Measurements from ENCODE around the gene AFAP1L1.

AFAP1L1 gene

GRCh38 chr5:149367972-149368645 lies 96.5 kb downstream of the AFAP1L1 start:
- in situ Hi-C loops (cut with HindIII; ENCODE audit: low sequenced_read_pairs), result no loop called here

GRCh38 chr5:149370878-149371277 lies 99.2 kb downstream of the AFAP1L1 start:
- in situ Hi-C loops (cut with HindIII; ENCODE audit: low sequenced_read_pairs), result no loop called here

- in situ Hi-C loops (cut with HindIII; ENCODE audit: low sequenced_read_pairs), result no loop called here
Measured at GRCh38 chr5:149371296-149371962, 99.8 kb downstream of the AFAP1L1 start.

GRCh38 chr5:149372076-149372795 lies 100.6 kb downstream of the AFAP1L1 start:
- in situ Hi-C loops (cut with HindIII; ENCODE audit: low sequenced_read_pairs), result no loop called here

GRCh38 chr5:149372932-149373331 lies 101.3 kb downstream of the AFAP1L1 start:
- in situ Hi-C loops (cut with HindIII; ENCODE audit: low sequenced_read_pairs), result no loop called here

- in situ Hi-C loops (cut with HindIII; ENCODE audit: low sequenced_read_pairs), result no loop called here
Measured at GRCh38 chr5:149374303-149374702, 102.6 kb downstream of the AFAP1L1 start.

- in situ Hi-C loops (cut with HindIII; ENCODE audit: low sequenced_read_pairs), result no loop called here
Measured at GRCh38 chr5:149374801-149375200, 103.1 kb downstream of the AFAP1L1 start.

- in situ Hi-C loops (cut with HindIII; ENCODE audit: low sequenced_read_pairs), result no loop called here
Measured at GRCh38 chr5:149375434-149375833, 103.8 kb downstream of the AFAP1L1 start.

GRCh38 chr5:149376104-149376503 lies 104.4 kb downstream of the AFAP1L1 start:
- in situ Hi-C loops (cut with HindIII; ENCODE audit: low sequenced_read_pairs), result no loop called here

- in situ Hi-C loops (cut with HindIII; ENCODE audit: low sequenced_read_pairs), result no loop called here
Measured at GRCh38 chr5:149376711-149377447, 105.2 kb downstream of the AFAP1L1 start.

- in situ Hi-C loops (cut with HindIII; ENCODE audit: low sequenced_read_pairs), result no loop called here
Measured at GRCh38 chr5:149378241-149378820, 106.7 kb downstream of the AFAP1L1 start.

GRCh38 chr5:149379177-149379761 lies 107.6 kb downstream of the AFAP1L1 start, which contains the start of gene IL17B:
TSS of gene IL17B (minus strand) at chr5:149379292. CDS start at chr5:149379225, 67 bp downstream.
- in situ Hi-C loops (cut with HindIII; ENCODE audit: low sequenced_read_pairs), result no loop called here

- in situ Hi-C loops (cut with HindIII; ENCODE audit: low sequenced_read_pairs), result no loop called here
Measured at GRCh38 chr5:149379818-149380374, 108.2 kb downstream of the AFAP1L1 start.

- in situ Hi-C loops (cut with HindIII; ENCODE audit: low sequenced_read_pairs), result no loop called here
Measured at GRCh38 chr5:149380466-149381121, 108.9 kb downstream of the AFAP1L1 start.

GRCh38 chr5:149381261-149381985 lies 109.8 kb downstream of the AFAP1L1 start:
- in situ Hi-C loops (cut with HindIII; ENCODE audit: low sequenced_read_pairs), result no loop called here

- in situ Hi-C loops (cut with HindIII; ENCODE audit: low sequenced_read_pairs), result no loop called here
Measured at GRCh38 chr5:149381986-149382338, 110.3 kb downstream of the AFAP1L1 start.

GRCh38 chr5:149382517-149383220 lies 111.0 kb downstream of the AFAP1L1 start:
- in situ Hi-C loops (cut with HindIII; ENCODE audit: low sequenced_read_pairs), result no loop called here

- in situ Hi-C loops (cut with HindIII; ENCODE audit: low sequenced_read_pairs), result no loop called here
Measured at GRCh38 chr5:149383399-149383798, 111.7 kb downstream of the AFAP1L1 start.
